GM12864 (cell line): Measurements from ENCODE around the gene CCDC183.
A peak's percentile ranks its signal among the peaks of the same experiment; 100 is the strongest.

ENCODE experiments used
- DNase-seq: peaks from one replicate; pipeline ENCODE4 v3.0.0-alpha.2; 2011; ENCODE audit warnings: low read depth
- H3K4me3 ChIP-seq: 2 replicates; pipeline ENCODE4 v1.5.1; 2011; ENCODE audit warnings: mild to moderate bottlenecking, low read depth, low read length, control low read depth
- CTCF ChIP-seq: IDR thresholded peaks from 2 replicates; pipeline ENCODE4 v1.5.1; 2011; ENCODE audit warnings: low read depth, mild to moderate bottlenecking, moderate library complexity, low read length, control low read depth, inconsistent platforms; ENCODE audit errors: missing control alignments

The CCDC183 gene

GRCh38 chr9:136853596-136854112 lies 57.5 kb downstream of the CCDC183 start:
- DNase-seq = no peak
- peak; percentile 36 for TF ChIP-seq CTCF
- H3K4me3 ChIP-seq = no peak overlapping the region

GRCh38 chr9:136854113-136854841 lies 58.1 kb downstream of the CCDC183 start:
- no peak for TF ChIP-seq CTCF
- no peak overlapping the region for H3K4me3 ChIP-seq
- DNase-seq = no peak

- DNase-seq = no peak
- TF ChIP-seq CTCF = no peak
- no peak overlapping the region for H3K4me3 ChIP-seq
These were observed 58.8 kb downstream of the CCDC183 start for GRCh38 chr9:136854842-136855460.

GRCh38 chr9:136855461-136856078 lies 59.4 kb downstream of the CCDC183 start:
- TF ChIP-seq CTCF = no peak
- DNase-seq = no peak

GRCh38 chr9:136856079-136856476 lies 59.9 kb downstream of the CCDC183 start:
- DNase-seq = no peak
- no peak for TF ChIP-seq CTCF
- no peak overlapping the region for H3K4me3 ChIP-seq

More at GRCh38 chr9:136855461-136856078, 59.4 kb downstream of the CCDC183 start:
- no peak overlapping the region for H3K4me3 ChIP-seq

- peak; percentile 22 for TF ChIP-seq CTCF
- DNase-seq = no peak
- no peak overlapping the region for H3K4me3 ChIP-seq
These were observed 60.5 kb downstream of the CCDC183 start for GRCh38 chr9:136856541-136857141.
